DMS153 treated with DMSO at 0.1 percent for 48 hours (cell line): ENCODE measurements around the gene SSTR4.
"Not testable (repeated sequence)": the region's sequence is repeated elsewhere in the genome, so short reads cannot be mapped to it uniquely, and the experiment has no call there.

Source experiments
- DNase-seq: peaks from one replicate; lab custom pipeline; 2025; ENCODE audit not compliant: unreplicated experiment; lab: John Stamatoyannopoulos, UW

Gene SSTR4, protein sequence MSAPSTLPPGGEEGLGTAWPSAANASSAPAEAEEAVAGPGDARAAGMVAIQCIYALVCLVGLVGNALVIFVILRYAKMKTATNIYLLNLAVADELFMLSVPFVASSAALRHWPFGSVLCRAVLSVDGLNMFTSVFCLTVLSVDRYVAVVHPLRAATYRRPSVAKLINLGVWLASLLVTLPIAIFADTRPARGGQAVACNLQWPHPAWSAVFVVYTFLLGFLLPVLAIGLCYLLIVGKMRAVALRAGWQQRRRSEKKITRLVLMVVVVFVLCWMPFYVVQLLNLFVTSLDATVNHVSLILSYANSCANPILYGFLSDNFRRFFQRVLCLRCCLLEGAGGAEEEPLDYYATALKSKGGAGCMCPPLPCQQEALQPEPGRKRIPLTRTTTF

DNA sequence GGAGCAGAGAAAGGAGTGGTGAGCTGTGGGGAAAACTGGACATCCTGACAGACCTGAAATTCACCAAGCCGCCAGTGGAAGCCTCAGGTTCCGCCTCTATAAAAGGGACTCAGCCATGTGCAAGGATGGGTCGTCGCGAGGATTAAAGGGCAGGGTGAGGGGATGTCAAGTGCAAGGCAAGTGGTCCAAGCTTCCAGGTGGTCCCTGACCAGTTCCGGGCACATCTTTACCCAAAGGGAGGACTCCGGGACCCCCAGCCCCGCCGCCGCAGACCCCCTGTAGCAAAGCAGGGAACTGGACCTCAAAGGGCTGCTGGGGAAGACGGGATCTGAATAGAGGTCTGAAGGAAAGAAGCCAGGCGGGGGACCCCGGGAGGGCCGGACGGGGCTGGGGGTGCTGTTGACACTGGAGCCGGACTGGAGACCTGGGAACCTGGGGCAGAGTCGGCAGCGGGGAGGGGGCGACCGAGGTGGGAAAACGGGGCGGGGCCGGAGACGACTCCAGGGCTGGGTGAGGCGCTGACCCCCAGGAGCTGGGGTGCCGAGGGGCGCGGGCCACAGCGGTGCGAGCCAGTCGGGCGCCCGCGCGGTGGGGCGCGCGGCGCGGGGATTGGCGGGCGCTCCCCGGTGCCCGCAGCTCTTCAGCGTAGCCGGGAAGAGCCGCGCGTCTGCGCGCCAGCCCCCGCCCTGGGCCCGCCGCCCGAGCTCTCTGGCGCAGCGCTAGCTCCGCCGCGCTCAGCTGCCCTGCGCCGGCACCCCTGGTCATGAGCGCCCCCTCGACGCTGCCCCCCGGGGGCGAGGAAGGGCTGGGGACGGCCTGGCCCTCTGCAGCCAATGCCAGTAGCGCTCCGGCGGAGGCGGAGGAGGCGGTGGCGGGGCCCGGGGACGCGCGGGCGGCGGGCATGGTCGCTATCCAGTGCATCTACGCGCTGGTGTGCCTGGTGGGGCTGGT, at the start of gene SSTR4:
Gene SSTR4 (plus strand): TSS at position 592 of the 951 bp plus-strand sequence. CDS start 172 bp downstream, at position 764.
- no peak for DNase-seq

DNA sequence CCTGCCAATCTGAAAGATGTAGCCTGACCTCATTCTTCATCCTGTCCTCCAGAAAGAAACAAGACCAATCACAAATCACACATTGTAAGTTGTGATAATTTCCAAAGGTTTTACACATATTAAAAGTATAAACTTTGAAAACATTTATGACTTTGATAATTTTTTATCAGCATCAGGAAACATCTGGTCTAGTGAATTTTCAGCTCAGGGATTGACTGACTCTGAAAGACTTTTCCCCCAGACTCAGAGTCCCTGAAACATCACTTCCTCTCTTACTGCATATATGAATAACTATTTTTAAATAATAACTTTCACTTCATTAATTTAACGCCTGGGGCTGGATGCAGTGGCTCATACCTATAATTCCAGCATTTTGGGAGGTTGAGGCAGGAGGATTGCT, 48.5 kb upstream of the SSTR4 start:
- DNase-seq, result no peak

DNA sequence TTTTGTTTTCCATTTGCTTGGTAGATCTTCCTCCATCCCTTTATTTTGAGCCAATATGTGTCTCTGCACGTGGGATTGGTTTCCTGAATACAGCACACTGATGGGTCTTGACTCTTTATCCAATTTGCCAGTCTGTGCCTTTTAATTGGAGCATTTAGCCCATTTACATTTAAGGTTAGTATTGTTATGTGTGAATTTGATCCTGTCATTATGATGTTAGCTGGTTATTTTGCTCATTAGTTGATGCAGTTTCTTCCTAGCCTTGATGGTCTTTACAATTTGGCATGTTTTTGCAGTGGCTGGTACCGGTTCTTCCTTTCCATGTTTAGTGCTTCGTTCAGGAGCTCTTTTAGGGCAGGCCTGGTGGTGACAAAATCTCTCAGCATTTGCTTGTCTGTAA, 43.7 kb upstream of the SSTR4 start:
- DNase-seq, result not testable (repeated sequence)

DNA sequence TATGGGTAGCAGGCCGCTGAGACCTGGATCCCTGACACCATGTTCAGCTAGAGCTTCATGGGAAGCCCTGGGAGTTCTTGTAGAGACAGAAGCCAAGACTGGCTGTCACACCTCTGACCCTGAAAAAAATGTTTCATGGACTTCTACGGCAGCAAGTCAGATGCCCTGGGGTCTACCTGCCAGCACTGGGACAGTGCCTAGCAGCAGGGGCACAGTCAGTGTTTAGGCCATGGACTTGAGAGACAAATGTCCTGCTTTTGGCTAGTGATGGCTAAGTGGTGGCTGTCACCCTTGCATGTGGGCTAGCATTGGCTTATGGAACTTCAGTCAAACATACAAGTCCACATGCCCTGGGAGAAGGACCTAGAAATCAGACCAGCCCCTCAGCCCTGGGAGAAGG, 41.3 kb upstream of the SSTR4 start:
- DNase-seq, result no peak

DNA sequence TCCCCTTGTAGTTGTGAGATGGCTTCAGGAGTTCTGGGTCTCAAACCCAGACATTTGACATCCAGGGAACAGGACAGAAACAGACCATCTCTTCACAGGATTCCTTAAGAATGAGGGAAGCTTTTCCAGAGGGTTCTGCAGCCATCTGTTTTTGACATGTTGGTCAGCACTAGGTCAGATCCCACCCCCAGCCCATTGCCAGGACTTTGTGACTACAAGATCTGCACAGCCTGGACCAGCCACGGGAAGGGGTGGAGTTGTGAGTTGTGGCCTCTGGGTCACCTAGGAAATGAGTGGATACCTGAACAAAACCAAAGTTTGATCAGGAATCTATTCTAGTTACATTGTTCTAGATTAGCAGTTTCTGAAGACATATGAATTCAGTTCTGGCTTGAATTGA, 39.2 kb upstream of the SSTR4 start:
- DNase-seq, result no peak

DNA sequence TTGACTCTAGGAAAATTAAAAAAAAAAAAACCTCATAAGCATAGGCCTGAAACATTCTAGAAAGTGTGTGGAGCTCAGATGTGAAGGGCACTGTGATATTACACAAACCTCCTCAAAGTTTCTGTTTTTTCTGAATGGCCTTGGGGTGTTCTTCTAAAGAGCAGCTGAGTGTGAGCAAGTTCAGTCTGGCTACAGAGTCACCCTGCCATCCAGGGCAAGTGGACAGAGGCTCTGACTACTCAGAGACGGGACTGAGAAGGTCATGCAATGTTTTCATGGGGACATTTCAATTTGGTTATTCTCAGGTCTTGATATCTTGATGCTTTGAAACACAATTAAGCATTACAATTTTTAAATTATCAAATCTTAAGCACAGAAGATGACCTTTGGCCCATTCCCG, 36.6 kb upstream of the SSTR4 start:
- DNase-seq, result no peak

DNA sequence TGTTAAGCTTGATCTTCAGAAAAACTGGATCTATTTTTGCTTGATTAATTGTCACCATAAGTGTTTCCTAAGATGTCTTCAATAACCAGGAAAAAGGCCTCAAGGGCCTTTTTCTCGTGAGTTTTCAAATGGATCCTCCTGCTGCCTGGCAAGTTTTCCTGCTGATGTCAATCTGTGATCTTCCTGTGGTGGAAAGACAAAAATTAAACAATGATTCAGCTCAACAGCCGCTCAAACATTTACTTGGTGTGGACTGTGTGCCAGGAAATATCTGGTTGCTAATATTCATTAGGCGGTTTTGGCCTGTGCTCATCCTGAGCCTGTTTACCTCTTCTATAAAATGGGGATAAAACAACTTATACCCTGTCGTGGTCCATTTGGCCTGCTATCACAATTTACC, 35.4 kb upstream of the SSTR4 start:
- DNase-seq, result no peak

DNA sequence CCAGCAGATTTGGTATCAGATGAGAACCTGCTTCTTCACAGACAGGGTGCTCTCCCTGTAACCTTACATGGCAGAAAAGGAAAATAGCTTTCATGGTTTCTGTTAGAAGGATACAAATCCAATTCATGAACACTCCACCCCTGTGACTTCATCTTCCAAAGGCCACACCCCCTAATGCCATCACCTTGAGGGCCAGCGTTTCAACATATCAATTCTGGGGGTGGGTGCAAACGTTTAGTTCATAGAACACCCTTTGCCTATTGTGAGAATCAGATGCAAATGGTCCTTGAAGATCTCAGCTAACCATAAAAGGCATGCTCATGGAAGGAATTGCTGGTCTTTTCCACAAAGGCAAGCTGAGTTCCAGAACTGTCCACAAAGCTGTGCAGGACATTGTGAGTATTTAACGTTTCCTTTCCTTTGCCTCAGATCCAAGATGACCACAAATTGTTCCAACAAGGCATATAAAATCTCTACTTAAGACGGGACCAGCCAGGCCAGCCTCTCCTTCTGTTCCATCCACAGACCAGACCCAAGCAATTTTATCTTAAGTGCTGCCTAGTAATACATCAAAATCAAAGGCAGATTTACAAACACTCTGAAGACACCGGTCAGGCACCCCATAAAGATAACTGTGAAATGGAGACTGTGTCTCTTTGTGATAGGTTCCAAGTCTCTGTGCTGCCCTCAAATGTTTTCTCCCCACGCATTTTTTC, 34.7 kb upstream of the SSTR4 start:
- no peak for DNase-seq

DNA sequence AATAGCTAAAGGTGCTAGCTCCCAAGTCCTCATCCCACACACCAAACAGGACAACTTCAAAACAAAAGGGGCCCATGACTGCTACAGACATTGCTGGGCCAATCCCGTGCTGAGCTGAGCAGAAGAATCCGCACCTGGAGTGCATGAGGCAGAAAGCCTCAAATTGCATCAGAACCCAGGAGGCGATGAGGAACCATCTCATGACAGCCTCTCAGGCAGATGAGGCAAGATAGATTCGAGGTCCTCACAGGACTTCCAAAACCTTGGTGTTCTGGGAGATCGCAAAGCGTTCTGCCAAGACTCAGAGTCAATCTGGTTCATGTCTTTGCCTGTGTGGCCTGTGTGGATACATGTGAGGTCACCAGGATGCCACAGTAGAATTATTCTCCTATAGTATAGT, 32.8 kb upstream of the SSTR4 start:
- no peak for DNase-seq

DNA sequence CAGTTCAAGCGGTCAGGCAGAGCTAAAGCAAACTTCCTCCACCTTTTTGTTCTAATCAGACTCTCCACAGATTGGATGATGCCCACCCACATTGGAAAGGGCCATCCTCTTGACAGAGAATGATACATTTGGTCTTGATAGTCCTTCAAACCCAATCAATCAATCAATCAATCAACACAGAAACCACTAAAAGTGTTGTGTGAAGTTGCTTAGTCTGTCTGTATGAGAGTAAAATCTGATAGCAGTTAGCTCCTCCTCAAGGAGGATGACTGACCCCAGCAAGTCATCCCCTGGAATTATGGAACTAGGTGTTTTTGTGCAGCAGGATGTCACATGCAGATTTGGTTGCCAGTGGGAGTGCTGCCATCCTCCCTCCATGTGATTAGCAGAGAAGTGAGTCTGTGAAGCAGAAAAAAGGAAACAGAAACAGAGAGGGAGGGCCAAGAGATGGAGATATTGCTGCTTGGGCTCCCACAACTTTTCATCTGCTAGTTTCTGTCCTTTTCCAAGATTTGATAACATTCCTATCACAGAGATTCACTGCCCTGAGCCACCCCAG, 32.0 kb upstream of the SSTR4 start:
- DNase-seq, result no peak

DNA sequence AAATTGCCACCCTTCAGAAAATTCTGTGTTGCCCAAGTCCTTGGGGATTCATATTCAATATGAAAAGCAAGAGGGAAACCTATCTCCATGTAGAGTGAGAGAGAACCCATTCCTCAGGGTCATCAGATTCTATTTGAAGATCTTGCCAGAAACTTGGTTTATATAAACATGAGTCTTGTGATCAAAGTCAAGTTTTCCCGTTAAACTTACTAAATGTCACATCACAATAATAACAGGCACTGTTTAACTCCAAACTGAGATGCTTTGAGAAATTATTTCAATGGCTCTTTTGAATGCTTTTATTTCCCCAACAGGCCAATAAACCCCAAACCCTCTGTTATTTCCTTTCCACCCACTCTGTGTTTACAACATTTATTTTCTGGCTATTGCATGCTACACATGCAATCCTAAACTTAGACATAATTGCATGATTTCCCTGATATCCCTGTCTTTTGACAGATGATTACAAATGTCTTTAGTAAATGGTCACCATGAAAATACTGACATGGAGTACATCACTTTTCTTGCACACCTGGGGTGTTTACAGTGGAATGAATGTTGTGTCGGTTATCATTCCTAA, 31.1 kb upstream of the SSTR4 start:
- DNase-seq, result no peak

DNA sequence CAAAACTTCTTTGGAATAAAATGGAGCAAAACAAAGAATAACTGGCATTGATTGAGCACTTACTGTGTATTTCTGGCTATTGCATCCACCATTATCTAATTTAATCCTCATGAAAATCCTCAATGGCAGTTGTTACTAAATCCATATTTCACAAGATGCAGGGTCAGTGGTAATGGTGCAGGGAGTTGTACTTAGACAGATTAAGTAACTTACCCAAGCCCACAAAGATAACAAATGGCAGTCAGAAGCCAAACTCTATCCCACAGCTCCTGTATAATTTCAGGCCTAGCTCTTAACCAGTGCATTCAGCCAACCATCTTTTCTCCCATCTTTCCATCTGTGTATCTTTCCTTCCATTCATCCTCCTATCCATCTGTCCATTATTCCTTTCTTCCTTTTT, 29.3 kb upstream of the SSTR4 start:
- no peak for DNase-seq

DNA sequence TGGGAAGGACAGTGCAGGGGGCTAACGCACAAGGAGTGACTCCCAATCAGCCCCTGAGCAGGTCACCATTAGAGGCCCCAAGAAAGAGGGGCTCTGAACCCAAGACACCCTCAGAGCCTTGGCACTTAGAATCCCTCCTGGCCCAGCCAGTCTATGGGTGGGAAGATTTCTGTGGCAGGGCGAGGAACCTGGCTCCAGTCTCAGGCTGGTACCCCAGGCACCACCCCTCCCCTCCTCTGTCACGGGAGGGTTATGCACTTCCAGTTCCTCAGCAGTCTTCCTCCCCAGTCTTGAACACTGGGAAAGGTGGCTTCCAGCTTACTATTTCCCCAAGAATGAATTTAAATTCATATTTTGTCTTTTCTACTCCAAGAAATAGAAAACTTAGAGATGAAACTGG, 27.6 kb upstream of the SSTR4 start:
- no peak for DNase-seq

DNA sequence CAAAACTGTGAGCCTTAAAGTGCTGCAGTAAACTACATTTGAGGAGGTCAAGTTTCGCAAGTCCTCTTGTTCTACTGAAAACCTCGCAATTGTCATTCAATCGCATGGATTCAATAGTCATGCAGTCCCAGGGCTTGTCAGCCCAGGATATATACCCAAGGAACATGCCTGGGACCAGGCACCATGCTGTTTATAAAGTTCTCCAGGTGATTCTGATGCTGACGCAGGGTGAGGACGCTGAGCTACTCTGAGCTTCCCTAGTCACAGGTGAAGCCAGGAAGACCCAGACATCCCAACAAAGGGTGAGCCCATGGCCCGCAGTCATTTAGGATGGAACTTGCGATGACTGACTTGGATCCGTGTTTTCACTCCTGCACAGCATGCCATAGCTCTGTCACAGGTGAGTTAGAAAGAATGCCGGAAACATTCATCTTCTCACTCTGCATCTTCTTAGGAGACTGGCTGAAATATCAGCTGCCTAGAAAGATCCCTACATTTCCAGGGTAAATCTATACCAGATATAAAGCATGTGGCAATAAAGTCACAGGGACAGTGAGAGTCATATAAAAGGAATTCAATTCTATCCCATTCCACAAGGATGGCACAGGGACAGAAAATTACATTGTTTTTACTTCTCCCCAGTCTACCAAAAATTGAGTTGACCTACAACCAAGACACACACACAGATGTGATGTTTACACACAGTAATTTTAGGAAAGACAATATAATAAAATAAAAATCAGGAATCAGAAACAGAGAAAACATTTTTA, 27.0 kb upstream of the SSTR4 start:
- DNase-seq, result no peak

DNA sequence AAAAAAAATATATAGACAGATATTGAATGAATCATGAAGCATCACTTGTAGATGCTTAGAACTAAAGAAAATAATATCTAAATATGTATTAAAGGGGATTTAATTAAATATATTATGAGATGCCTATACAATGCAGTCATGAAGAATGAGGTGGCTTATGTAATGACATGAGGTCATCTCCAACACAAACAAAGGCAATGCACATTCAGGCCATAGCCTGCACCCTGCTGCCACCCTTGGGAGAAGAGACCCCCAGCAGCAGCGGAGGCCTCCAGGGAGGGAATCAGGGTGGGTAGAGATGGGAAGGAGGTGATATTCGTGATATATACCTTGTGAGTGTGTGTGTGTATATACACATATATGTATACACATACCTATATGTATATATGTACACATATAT, 26.4 kb upstream of the SSTR4 start:
- DNase-seq, result no peak

DNA sequence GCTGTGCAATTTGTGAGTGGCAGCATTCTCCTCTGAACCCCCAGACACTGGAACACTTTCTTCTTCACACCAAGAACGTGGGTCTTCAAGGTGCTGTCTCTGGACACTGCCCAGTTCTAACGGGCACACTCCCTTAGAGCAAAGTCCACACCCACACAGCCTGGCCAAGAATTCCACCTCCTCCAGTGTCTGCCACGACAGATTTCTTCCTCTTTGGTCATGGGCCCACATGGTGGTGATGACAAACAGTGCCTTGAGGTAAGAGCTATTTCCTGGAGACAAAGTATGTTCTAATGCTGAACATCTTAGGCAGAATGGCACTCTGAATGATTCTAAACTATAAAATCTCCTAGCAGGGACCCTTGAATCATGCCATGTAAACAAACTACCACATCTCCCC, 25.5 kb upstream of the SSTR4 start:
- DNase-seq, result no peak

DNA sequence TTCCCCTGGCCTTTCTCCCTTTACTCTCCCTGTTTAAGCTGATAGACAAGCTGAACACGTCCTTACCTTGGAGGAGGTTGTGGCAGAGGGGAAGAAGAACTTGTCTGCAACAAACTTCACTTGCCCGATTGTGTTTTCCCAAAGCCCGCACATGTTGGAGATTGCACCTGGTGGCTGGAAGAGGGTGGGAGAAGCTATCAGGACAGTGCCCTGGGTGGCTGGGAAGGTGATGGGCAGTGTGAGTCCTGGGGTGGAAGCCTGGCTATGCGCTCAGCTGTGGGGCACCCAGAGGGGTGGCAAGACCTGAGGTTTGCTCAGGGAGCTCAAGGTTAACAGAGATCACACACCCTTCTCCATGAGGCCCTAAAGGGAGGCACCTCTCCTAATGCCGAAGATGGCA, 25.0 kb upstream of the SSTR4 start:
- no peak for DNase-seq

DNA sequence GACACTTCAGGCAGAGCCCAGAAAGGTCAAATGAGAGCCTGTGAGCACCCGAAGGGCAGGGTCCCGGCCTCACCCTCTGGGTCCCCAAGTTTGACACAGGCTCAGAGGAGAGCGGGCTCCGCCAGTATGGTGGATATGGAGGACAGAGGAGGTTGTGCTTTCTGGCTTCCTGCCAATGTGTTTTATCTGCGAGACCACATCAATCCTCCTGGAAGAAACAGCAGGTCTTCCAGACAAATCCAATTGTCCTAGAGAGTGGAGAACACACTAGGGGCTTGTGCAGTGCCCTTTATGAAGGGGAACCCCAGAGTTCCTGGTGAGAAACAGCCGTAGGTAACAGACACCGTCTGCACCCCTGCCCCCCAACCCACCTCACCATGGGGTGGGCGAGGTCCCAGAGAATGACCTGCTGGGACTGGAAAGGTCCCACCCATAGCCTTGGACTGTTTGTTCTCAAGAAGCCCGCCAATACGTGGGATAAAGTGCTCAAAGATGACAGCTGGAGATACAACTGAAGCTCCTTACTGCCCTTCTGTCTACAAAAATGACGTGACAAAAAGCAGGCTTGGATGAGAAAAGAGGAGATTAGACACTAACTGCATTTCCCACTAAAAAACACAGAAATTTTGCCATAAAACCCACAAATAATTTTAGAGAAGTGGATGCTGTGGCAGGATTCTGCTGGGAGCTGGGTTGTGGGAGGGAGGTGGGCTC, 23.9 kb upstream of the SSTR4 start:
- no peak for DNase-seq

DNA sequence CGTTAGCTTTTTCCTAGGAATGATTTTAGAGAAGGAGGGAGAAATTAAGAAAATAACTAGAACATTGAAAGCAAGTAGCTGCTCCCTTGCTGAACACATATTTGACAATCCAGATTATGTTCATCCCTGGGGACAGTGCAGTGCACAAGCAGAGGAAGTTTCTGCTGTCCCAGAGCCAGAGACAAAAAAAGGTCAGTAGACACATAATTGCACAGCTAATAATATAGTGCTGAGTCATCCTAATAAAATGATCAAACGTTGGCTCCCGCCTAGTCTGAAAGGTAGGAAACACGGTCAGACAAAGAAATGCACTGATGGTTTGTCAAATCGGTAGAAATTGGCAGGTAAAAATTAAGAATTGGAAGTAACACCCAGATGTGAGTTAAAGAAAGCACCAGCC, 21.7 kb upstream of the SSTR4 start:
- no peak for DNase-seq
